GM13977 (cell line): ENCODE measurements around the gene DMD.
"Not testable (repeated sequence)": the region's sequence is repeated elsewhere in the genome, so short reads cannot be mapped to it uniquely, and the experiment has no call there.

Experiments used
- DNase-seq: peaks from one replicate; pipeline ENCODE4 v3.0.0; 2012; ENCODE audit warnings: low spot score
- CTCF ChIP-seq: IDR thresholded peaks from 2 replicates; pipeline ENCODE4 v1.5.1; 2012; ENCODE audit warnings: mild to moderate bottlenecking, control low read depth; ENCODE audit not compliant: insufficient read depth; ENCODE audit errors: extremely low read depth, missing control alignments
- in situ Hi-C: fragments of 300-500 bp; cut with MboI; formaldehyde crosslinking; loops from one replicate; pipeline ENCODE4 v1.12.0; 2022; ENCODE audit warnings: low sequenced_read_pairs, low pct_unique_long_range_greater_than_20kb, mixed read lengths, inconsistent platforms; ENCODE audit not compliant: unreplicated experiment

The DMD gene

GRCh38 chrX:33109858-33110257, 101.5 kb downstream of the DMD start:
- no peak for DNase-seq
- in situ Hi-C loops: no loop called here
- no peak for TF ChIP-seq CTCF

GRCh38 chrX:33106737-33107136, 104.6 kb downstream of the DMD start:
- no peak for DNase-seq
- no peak for TF ChIP-seq CTCF
- in situ Hi-C loops: no loop called here

GRCh38 chrX:33095079-33095478, 116.3 kb downstream of the DMD start:
- in situ Hi-C loops: no loop called here
- TF ChIP-seq CTCF: no peak
- DNase-seq: no peak

- no peak for DNase-seq
- in situ Hi-C loops: no loop called here
- no peak for TF ChIP-seq CTCF
These were observed 123.9 kb downstream of the DMD start for GRCh38 chrX:33087411-33087810.

GRCh38 chrX:33086886-33087285, 124.5 kb downstream of the DMD start:
- TF ChIP-seq CTCF: no peak
- no peak for DNase-seq
- in situ Hi-C loops: no loop called here

- in situ Hi-C loops: no loop called here
- no peak for TF ChIP-seq CTCF
- DNase-seq: no peak
These were observed 129.0 kb downstream of the DMD start for GRCh38 chrX:33082371-33082770.

- in situ Hi-C loops: no loop called here
- TF ChIP-seq CTCF: no peak
- DNase-seq: no peak
These were observed 133.1 kb downstream of the DMD start for GRCh38 chrX:33078273-33078672.

- DNase-seq, in situ Hi-C loops: not testable (repeated sequence)
These were observed 137.7 kb downstream of the DMD start for GRCh38 chrX:33073660-33074059.
